ENCODE measurements around the gene CLINT1. TPM values are rescaled to one million over a fixed set of nuclear protein-coding genes. Genes with fewer than 3 reads are reported as not detected.

Gene CLINT1
- total and polyA plus RNA-seq, 4 donors: 39.7 to 171 (median 66.2) TPM

- Histone ChIP-seq H3K4me1 (ENCODE audit: control insufficient read depth in 5 of 5, insufficient read depth in 5 of 5, low read length in 5 of 5) (no peaks in the 10 kb centered on the region), H3K9ac (ENCODE audit: insufficient read depth in 1 of 2, low read length in 2 of 2) (no peak overlapping the region), H3K4me3 (no peak overlapping the region), H3K9me3 (ENCODE audit: control insufficient read depth in 4 of 4, insufficient read depth in 3 of 4, low read length in 3 of 4) (no peaks in the 10 kb centered on the region), H3K27me3 (ENCODE audit: control insufficient read depth in 3 of 3, insufficient read depth in 3 of 3, low read length in 2 of 3) (no peaks in the 10 kb centered on the region), H3K36me3 (ENCODE audit: control insufficient read depth in 4 of 4, insufficient read depth in 4 of 4, low read length in 4 of 4) (no peaks in the 10 kb centered on the region), H3K27ac (ENCODE audit: low read depth in 1 of 2, low read length in 1 of 2) (no peak overlapping the region)
- TF ChIP-seq, protein P1, sequence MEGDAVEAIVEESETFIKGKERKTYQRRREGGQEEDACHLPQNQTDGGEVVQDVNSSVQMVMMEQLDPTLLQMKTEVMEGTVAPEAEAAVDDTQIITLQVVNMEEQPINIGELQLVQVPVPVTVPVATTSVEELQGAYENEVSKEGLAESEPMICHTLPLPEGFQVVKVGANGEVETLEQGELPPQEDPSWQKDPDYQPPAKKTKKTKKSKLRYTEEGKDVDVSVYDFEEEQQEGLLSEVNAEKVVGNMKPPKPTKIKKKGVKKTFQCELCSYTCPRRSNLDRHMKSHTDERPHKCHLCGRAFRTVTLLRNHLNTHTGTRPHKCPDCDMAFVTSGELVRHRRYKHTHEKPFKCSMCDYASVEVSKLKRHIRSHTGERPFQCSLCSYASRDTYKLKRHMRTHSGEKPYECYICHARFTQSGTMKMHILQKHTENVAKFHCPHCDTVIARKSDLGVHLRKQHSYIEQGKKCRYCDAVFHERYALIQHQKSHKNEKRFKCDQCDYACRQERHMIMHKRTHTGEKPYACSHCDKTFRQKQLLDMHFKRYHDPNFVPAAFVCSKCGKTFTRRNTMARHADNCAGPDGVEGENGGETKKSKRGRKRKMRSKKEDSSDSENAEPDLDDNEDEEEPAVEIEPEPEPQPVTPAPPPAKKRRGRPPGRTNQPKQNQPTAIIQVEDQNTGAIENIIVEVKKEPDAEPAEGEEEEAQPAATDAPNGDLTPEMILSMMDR (IDR thresholded peaks at IDR 0.05; ENCODE audit: control extremely low read depth, extremely low read depth): no peak
- no peak for DNase-seq
- 62 to 63% methylated on average over 4 of the region's 4 CpGs for WGBS, 2 donors
- ATAC-seq (ENCODE audit: insufficient read depth, low FRiP score): no peak
Measured at GRCh38 chr5:157892974-157893373, 34.0 kb upstream of the CLINT1 start.

DNA sequence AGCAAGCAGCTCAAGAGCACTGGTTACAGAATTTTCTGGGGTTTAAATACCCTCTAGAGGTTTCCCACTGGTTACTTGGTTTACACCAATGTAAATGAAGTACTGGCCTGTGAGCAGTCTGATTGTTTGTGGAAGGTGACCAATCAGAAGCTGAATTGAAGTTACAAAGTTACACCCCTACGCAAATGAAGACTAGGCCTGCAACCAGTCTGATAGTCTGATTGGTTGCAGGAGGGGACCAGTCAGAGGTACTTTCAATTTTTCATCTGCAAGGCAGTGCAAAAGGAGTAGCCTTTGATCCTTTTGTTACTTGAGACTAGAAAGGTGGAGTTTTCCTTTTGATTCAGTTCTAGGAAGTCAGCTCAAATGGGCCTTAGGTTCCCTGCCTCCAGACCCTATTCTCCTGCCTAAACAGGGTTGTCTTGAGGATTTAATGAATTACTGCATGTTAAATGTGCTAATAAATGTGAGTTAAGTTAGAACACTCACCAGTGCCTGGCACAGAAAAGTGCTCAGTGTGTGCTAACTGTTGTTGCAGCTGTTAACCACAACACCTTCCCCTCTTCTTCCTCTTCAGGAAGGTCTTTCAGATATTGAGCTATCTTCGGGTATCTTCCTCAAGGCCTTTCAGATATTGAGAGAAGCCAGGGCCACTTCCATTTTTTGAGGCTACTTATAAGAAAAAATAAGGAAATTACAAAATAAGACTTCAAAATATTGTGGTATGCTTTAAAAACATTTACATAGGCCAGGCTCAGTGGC, 32.1 kb upstream of the CLINT1 start:
- Histone ChIP-seq H3K4me3 (no peak overlapping the region), H3K4me1 (ENCODE audit: control insufficient read depth in 5 of 5, insufficient read depth in 5 of 5, low read length in 5 of 5) (no peaks in the 10 kb centered on the region), H3K9me3 (ENCODE audit: control insufficient read depth in 4 of 4, insufficient read depth in 3 of 4, low read length in 3 of 4) (no peaks in the 10 kb centered on the region), H3K9ac (ENCODE audit: insufficient read depth in 1 of 2, low read length in 2 of 2) (no peak overlapping the region), H3K27ac (ENCODE audit: low read depth in 1 of 2, low read length in 1 of 2) (no peak overlapping the region), H3K27me3 (ENCODE audit: control insufficient read depth in 3 of 3, insufficient read depth in 3 of 3, low read length in 2 of 3) (no peaks in the 10 kb centered on the region), H3K36me3 (ENCODE audit: control insufficient read depth in 4 of 4, insufficient read depth in 4 of 4, low read length in 4 of 4) (no peaks in the 10 kb centered on the region)
- WGBS, 2 donors: 68 to 81% methylated on average over 2 of the region's 2 CpGs
- TF ChIP-seq, protein P1 (IDR thresholded peaks at IDR 0.05; ENCODE audit: control extremely low read depth, extremely low read depth): no peak
- no peak for ATAC-seq (ENCODE audit: insufficient read depth, low FRiP score)
- no peak for DNase-seq

GRCh38 chr5:157888814-157889532, 30.0 kb upstream of the CLINT1 start:
- no peak overlapping the region for H3K9ac ChIP-seq (ENCODE audit: insufficient read depth in 1 of 2, low read length in 2 of 2)
- no peaks in the 10 kb centered on the region for H3K4me1 ChIP-seq (ENCODE audit: control insufficient read depth in 5 of 5, insufficient read depth in 5 of 5, low read length in 5 of 5)
- H3K27ac ChIP-seq (ENCODE audit: low read depth in 1 of 2, low read length in 1 of 2): no peak overlapping the region
- H3K4me3 ChIP-seq: no peak overlapping the region
- ATAC-seq (ENCODE audit: insufficient read depth, low FRiP score) (no peak), DNase-seq (no peak)
- 72 to 89% methylated on average over 1 of the region's 1 CpG for WGBS, 2 donors
- no peaks in the 10 kb centered on the region for H3K9me3 ChIP-seq (ENCODE audit: control insufficient read depth in 4 of 4, insufficient read depth in 3 of 4, low read length in 3 of 4)
- TF ChIP-seq, protein P1 (IDR thresholded peaks at IDR 0.05; ENCODE audit: control extremely low read depth, extremely low read depth): no peak
- H3K36me3 ChIP-seq (ENCODE audit: control insufficient read depth in 4 of 4, insufficient read depth in 4 of 4, low read length in 4 of 4): no peaks in the 10 kb centered on the region
- H3K27me3 ChIP-seq (ENCODE audit: control insufficient read depth in 3 of 3, insufficient read depth in 3 of 3, low read length in 2 of 3): no peaks in the 10 kb centered on the region
